CD4-positive, CD25-positive, alpha-beta regulatory T cell (primary cell): Measurements from ENCODE around the gene BCAN. TPM values are rescaled to one million over a fixed set of nuclear protein-coding genes. Genes with fewer than 3 reads are reported as not detected.
"Not testable (repeated sequence)": the region's sequence is repeated elsewhere in the genome, so short reads cannot be mapped to it uniquely, and the experiment has no call there.

Experiments used
- ATAC-seq, 2 donors: fragments of 150-1000 bp; cut with Tn5 transposase; one replicate each; pipeline ENCODE4 v1.10.0; 2021; ENCODE audit warnings: low read depth in 2 of 2, moderate number of reproducible peaks in 2 of 2, moderate library complexity in 1 of 2
- DNase-seq, 3 donors: peaks; one replicate each; pipeline versions ENCODE4 v3.0.0 to v3.0.0-alpha.2; 2012 to 2022; ENCODE audit warnings: mixed read lengths in 1 of 3
- H3K27ac ChIP-seq: one replicate; pipeline ENCODE4 v1.7.0; 2013; ENCODE audit warnings: mild to moderate bottlenecking, low read length; ENCODE audit not compliant: insufficient read depth, poor library complexity, severe bottlenecking
- H3K27me3 ChIP-seq: one replicate; pipeline ENCODE4 v1.7.0; 2013; ENCODE audit warnings: low read length; ENCODE audit not compliant: control insufficient read depth, insufficient read depth
- H3K36me3 ChIP-seq: one replicate; pipeline ENCODE4 v1.7.0; 2013; ENCODE audit warnings: mild to moderate bottlenecking, low read length, moderate library complexity; ENCODE audit not compliant: control insufficient read depth, insufficient read depth
- H3K4me1 ChIP-seq: 2 replicates; pipeline ENCODE4 v1.7.0; 2013; ENCODE audit warnings: mild to moderate bottlenecking, low read length; ENCODE audit not compliant: insufficient read depth, control insufficient read depth, poor library complexity, severe bottlenecking
- H3K4me3 ChIP-seq: one replicate; pipeline ENCODE4 v1.7.0; 2013; ENCODE audit warnings: low read depth, mild to moderate bottlenecking, low read length, moderate library complexity
- H3K9me3 ChIP-seq, 2 experiments: 1 replicate in 1 of 2; 2 replicates in 1 of 2; pipeline ENCODE4 v1.7.0; 2013; ENCODE audit warnings: low read length in 2 of 2, mild to moderate bottlenecking in 1 of 2, moderate library complexity in 1 of 2; ENCODE audit not compliant: control insufficient read depth in 2 of 2
- H3K27ac Mint-ChIP-seq, 3 donors: one replicate each; pipeline ENCODE4 v1.8.0; 2020 to 2022; ENCODE audit warnings: mild to moderate bottlenecking in 3 of 3, mixed read lengths in 3 of 3, moderate library complexity in 2 of 3
- H3K27me3 Mint-ChIP-seq: one replicate; pipeline ENCODE4 v1.8.0; 2022; ENCODE audit warnings: mild to moderate bottlenecking, mixed read lengths
- H3K36me3 Mint-ChIP-seq: one replicate; pipeline ENCODE4 v1.8.0; 2020; ENCODE audit warnings: mixed read lengths
- H3K4me1 Mint-ChIP-seq, 4 donors: one replicate each; pipeline ENCODE4 v1.8.0; 2020 to 2022; ENCODE audit warnings: mixed read lengths in 4 of 4, mild to moderate bottlenecking in 1 of 4
- H3K4me3 Mint-ChIP-seq, 4 donors: one replicate each; pipeline ENCODE4 v1.8.0; 2020 to 2022; ENCODE audit warnings: mild to moderate bottlenecking in 4 of 4, mixed read lengths in 4 of 4, moderate library complexity in 3 of 4
- H3K9me3 Mint-ChIP-seq, 7 donors: one replicate each; pipeline ENCODE4 v1.8.0; 2020 to 2022; ENCODE audit warnings: mixed read lengths in 7 of 7, mild to moderate bottlenecking in 3 of 7, moderate library complexity in 2 of 7
- polyA plus RNA-seq, 4 donors: library from polyadenylated mRNA; unstranded; fragments of 300-500 nt; fragmentation: Illumina TruSeq; gene quantifications; one replicate each; pipeline ENCODE4 v1.2.3, GENCODE V29; 2021
- total RNA-seq: library from RNA; stranded (reverse); gene quantifications from one replicate; pipeline ENCODE4 v1.2.3, GENCODE V29; 2022

The BCAN gene
- total and polyA plus RNA-seq, 5 donors from 2014 or later, result not detected

GRCh38 chr1:156626079-156626438, 15.9 kb upstream of the BCAN start:
- ATAC-seq, result no peak
- Mint-ChIP-seq H3K27ac (no peak overlapping the region), H3K9me3 (peaks cover 0 to 2% (median 0%) of the 10 kb centered on the region in 7 donors), H3K27me3 (peaks cover 66% of the 10 kb centered on the region), H3K4me3 (peak overlapping the region; percentile 70 to 90 (median 84)), H3K36me3 (no peaks in the 10 kb centered on the region), H3K4me1 (peaks cover 3 to 20% (median 6%) of the 10 kb centered on the region in 4 donors)
- no peaks in the 10 kb centered on the region for H3K9me3 ChIP-seq
- no peaks in the 10 kb centered on the region for H3K36me3 ChIP-seq
- H3K4me3 ChIP-seq, result no peak overlapping the region
- peaks cover 20% of the 10 kb centered on the region for H3K4me1 ChIP-seq
- H3K27me3 ChIP-seq, result peaks cover 22% of the 10 kb centered on the region
- DNase-seq, result no peak
- H3K27ac ChIP-seq, result no peak overlapping the region

DNA sequence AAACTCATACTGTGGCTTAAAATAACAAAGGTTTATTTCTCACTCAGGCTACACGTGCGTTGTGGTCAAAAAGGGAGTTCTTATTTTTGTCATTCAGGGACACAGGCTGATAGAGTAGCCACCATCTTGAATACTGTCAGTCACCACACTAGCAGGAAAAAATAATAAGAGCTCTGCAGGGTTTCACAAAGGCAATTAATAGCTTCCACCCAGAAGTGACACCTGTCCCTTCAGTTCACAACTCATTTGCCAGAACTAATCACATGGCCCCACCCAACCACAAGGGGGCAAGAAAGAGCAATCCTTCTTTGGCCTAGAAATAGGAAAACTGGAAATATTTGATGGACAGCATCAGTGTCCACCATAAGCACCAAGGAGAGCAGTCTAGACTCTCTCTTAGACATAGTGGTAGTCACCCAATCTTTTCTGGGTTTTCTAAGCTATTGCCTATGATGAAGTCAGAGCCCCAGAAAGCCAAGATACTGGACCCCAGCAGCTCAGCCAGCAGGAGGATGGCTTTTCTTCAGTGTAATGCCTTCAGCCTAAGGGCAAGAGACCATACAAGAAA, 14.5 kb upstream of the BCAN start:
- Histone ChIP-seq H3K9me3 (no peaks in the 10 kb centered on the region), H3K36me3 (no peaks in the 10 kb centered on the region), H3K27ac (no peak overlapping the region), H3K27me3 (peaks cover 25% of the 10 kb centered on the region), H3K4me1 (peaks cover 20% of the 10 kb centered on the region), H3K4me3 (no peak overlapping the region)
- Mint-ChIP-seq H3K27me3 (peaks cover 67% of the 10 kb centered on the region), H3K27ac (no peak overlapping the region), H3K36me3 (no peaks in the 10 kb centered on the region), H3K9me3 (peaks cover 0 to 2% (median 0%) of the 10 kb centered on the region in 7 donors), H3K4me1 (peaks cover 3 to 17% (median 6%) of the 10 kb centered on the region in 4 donors), H3K4me3 (no peak overlapping the region)
- no peak for ATAC-seq
- DNase-seq, result peak in 2 of 3 donors; percentile 30 to 44

GRCh38 chr1:156629823-156630449, 12.0 kb upstream of the BCAN start:
- peaks cover 9% of the 10 kb centered on the region for H3K4me1 ChIP-seq
- no peak for DNase-seq
- no peak overlapping the region for H3K4me3 Mint-ChIP-seq
- peaks cover 79% of the 10 kb centered on the region for H3K27me3 Mint-ChIP-seq
- H3K9me3 Mint-ChIP-seq, result peaks cover 0 to 2% (median 0%) of the 10 kb centered on the region in 7 donors
- no peak overlapping the region for H3K27ac ChIP-seq
- no peak overlapping the region for H3K27ac Mint-ChIP-seq
- ATAC-seq, result no peak
- peaks cover 3 to 9% (median 6%) of the 10 kb centered on the region in 4 donors for H3K4me1 Mint-ChIP-seq
- H3K9me3 ChIP-seq, result no peaks in the 10 kb centered on the region
- H3K4me3 ChIP-seq, result no peak overlapping the region
- H3K27me3 ChIP-seq, result peaks cover 21% of the 10 kb centered on the region
- H3K36me3 Mint-ChIP-seq, result no peaks in the 10 kb centered on the region
- H3K36me3 ChIP-seq, result no peaks in the 10 kb centered on the region

DNA sequence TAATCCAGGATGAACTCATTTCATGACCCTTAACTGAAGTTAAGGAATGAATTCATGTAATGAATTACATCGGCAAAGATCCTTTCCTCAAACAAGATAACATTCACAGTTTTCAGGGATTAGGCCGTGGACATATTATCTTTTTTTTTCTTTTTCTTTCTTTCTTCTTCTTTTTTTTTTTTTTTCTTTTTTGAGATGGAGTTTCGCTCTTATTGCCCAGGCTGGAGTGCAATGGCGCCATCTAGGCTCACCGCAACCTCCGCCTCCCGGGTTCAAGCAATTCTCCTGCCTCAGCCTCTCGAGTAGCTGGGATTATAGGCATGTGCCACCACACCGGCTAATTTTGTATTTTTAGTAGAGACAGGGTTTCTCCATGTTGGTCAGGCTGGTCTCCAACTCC, 10.8 kb upstream of the BCAN start:
- H3K4me1 ChIP-seq, H3K27ac ChIP-seq, H3K9me3 Mint-ChIP-seq, H3K27ac Mint-ChIP-seq, H3K36me3 Mint-ChIP-seq, H3K4me3 Mint-ChIP-seq, H3K9me3 ChIP-seq, H3K4me3 ChIP-seq, H3K4me1 Mint-ChIP-seq, ATAC-seq, DNase-seq, H3K36me3 ChIP-seq: not testable (repeated sequence)
- peaks cover 20% of the 10 kb centered on the region for H3K27me3 ChIP-seq
- H3K27me3 Mint-ChIP-seq, result peaks cover 84% of the 10 kb centered on the region

- Histone ChIP-seq H3K4me1 (no peaks in the 10 kb centered on the region), H3K4me3 (no peak overlapping the region), H3K9me3 (no peaks in the 10 kb centered on the region), H3K27me3 (peaks cover 15% of the 10 kb centered on the region), H3K36me3 (no peaks in the 10 kb centered on the region), H3K27ac (no peak overlapping the region)
- H3K9me3 Mint-ChIP-seq, result peaks cover 0 to 2% (median 0%) of the 10 kb centered on the region in 7 donors
- peaks cover 84% of the 10 kb centered on the region for H3K27me3 Mint-ChIP-seq
- no peak overlapping the region for H3K4me3 Mint-ChIP-seq
- no peak overlapping the region for H3K27ac Mint-ChIP-seq
- H3K4me1 Mint-ChIP-seq, result no peaks in the 10 kb centered on the region
- DNase-seq, result no peak
- no peak for ATAC-seq
- H3K36me3 Mint-ChIP-seq, result no peaks in the 10 kb centered on the region
Observed at GRCh38 chr1:156632355-156632754, 9.6 kb upstream of the BCAN start.

GRCh38 chr1:156638189-156638985, 3.5 kb upstream of the BCAN start:
- ATAC-seq (no peak), DNase-seq (no peak)
- H3K4me1 ChIP-seq, result peaks cover 15% of the 10 kb centered on the region
- no peak overlapping the region for H3K4me3 Mint-ChIP-seq
- H3K9me3 ChIP-seq, result no peaks in the 10 kb centered on the region
- peaks cover 75% of the 10 kb centered on the region for H3K27me3 Mint-ChIP-seq
- H3K36me3 ChIP-seq, result no peaks in the 10 kb centered on the region
- peaks cover 4% of the 10 kb centered on the region for H3K36me3 Mint-ChIP-seq
- no peak overlapping the region for H3K27ac Mint-ChIP-seq
- H3K27ac ChIP-seq, result no peak overlapping the region
- H3K9me3 Mint-ChIP-seq, result peaks cover 0 to 1% (median 0%) of the 10 kb centered on the region in 7 donors
- peaks cover 0 to 17% (median 11%) of the 10 kb centered on the region in 4 donors for H3K4me1 Mint-ChIP-seq
- H3K4me3 ChIP-seq, result no peak overlapping the region
- peaks cover 35% of the 10 kb centered on the region for H3K27me3 ChIP-seq

DNA sequence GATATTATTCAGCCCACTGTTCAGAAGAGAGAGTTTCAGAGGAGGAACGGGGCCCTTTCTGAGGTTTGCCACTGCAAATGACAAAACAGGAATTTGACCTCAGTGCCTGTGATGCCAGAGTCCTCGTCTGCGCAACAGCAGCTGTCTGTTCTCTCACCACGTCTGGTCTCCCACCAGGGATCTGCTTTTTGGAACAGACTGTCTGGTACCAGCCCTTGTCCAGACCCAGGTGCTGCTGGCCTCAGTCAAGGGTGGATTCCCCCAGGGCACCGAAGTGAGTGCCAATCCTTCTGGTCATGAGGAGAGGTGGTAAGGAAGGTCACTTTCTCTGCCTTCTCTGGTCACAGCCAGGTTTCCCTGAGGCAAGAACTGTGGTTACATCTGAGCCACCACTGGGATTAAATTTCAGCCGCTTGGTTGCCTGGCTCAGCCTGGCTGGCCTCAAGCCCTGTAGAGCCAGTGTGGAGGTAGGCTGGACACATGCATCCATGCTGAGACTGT, 2.3 kb upstream of the BCAN start:
- Histone ChIP-seq H3K4me1 (peaks cover 21% of the 10 kb centered on the region), H3K27ac (no peak overlapping the region), H3K27me3 (peaks cover 37% of the 10 kb centered on the region), H3K36me3 (no peaks in the 10 kb centered on the region), H3K9me3 (no peaks in the 10 kb centered on the region), H3K4me3 (no peak overlapping the region)
- peak overlapping the region in 1 of 4 donors; percentile 90 for H3K4me3 Mint-ChIP-seq
- peaks cover 0 to 24% (median 16%) of the 10 kb centered on the region in 4 donors for H3K4me1 Mint-ChIP-seq
- ATAC-seq (no peak), DNase-seq (no peak)
- peaks cover 0 to 1% (median 0%) of the 10 kb centered on the region in 7 donors for H3K9me3 Mint-ChIP-seq
- no peak overlapping the region for H3K27ac Mint-ChIP-seq
- H3K36me3 Mint-ChIP-seq, result peaks cover 4% of the 10 kb centered on the region
- peaks cover 81% of the 10 kb centered on the region for H3K27me3 Mint-ChIP-seq
